ENCODE results near the gene TRAPPC1. TPM values are rescaled to one million over a fixed set of nuclear protein-coding genes. Genes with fewer than 3 reads are reported as not detected.

Gene TRAPPC1
- total RNA-seq, 1 experiment from 2014 or later, result 224 TPM

DNA sequence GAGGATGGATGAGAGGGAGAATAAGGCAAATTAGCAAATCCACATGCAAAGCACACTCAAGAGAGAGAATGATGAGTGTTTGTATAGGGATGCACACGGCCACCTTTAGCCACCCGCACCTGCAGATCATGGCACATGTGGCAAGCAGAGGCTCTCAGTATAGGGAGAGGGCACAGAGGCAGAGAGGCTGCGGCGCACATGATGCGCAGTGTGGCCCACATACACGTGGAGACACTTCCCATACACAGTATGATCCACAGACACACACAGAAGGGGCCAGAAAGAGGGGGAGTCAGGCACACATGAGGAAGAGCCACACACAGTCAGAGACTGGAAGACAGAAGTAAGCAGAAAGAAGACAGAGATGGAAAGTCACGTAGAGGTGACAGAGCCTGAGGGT, 49.7 kb downstream of the TRAPPC1 start:
- H3K27me3 ChIP-seq (ENCODE audit: insufficient read depth, low read depth), result no peaks in the 10 kb centered on the region
- no peak for DNase-seq
- H3K36me3 ChIP-seq (ENCODE audit: low read depth), result no peaks in the 10 kb centered on the region
- no peak overlapping the region for H3K4me2 ChIP-seq
- H3K4me1 ChIP-seq (replicated peaks; ENCODE audit: insufficient read depth), result peaks cover 10% of the 10 kb centered on the region; the same call in 1 of the 2 replicates
- H3K9me2 ChIP-seq (ENCODE audit: insufficient read depth), result no peaks in the 10 kb centered on the region
- TF ChIP-seq, protein P1, sequence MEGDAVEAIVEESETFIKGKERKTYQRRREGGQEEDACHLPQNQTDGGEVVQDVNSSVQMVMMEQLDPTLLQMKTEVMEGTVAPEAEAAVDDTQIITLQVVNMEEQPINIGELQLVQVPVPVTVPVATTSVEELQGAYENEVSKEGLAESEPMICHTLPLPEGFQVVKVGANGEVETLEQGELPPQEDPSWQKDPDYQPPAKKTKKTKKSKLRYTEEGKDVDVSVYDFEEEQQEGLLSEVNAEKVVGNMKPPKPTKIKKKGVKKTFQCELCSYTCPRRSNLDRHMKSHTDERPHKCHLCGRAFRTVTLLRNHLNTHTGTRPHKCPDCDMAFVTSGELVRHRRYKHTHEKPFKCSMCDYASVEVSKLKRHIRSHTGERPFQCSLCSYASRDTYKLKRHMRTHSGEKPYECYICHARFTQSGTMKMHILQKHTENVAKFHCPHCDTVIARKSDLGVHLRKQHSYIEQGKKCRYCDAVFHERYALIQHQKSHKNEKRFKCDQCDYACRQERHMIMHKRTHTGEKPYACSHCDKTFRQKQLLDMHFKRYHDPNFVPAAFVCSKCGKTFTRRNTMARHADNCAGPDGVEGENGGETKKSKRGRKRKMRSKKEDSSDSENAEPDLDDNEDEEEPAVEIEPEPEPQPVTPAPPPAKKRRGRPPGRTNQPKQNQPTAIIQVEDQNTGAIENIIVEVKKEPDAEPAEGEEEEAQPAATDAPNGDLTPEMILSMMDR (conservative IDR thresholded peaks at IDR 0.05), result no peak
- no peak for TF ChIP-seq EZH2 (IDR thresholded peaks at IDR 0.05; ENCODE audit: low read depth)
- no TSS peak for BruUV-seq (replicated peaks)
- no peak overlapping the region for H3K4me3 ChIP-seq
- POLR2A ChIA-PET (ENCODE audit: unreplicated experiment), result no interaction called here
- intact Hi-C loops (cut with micrococcal nuclease; ENCODE audit: unreplicated experiment), result loop anchor here (10.0 kb wide), 1 partner anchor 297 kb away; the partner anchor contains the start of gene MPDU1
- peaks cover 12% of the 10 kb centered on the region for H3K79me2 ChIP-seq (ENCODE audit: low read depth)
- peaks cover 10% of the 10 kb centered on the region; the same call in 1 of the 2 replicates for H3F3A ChIP-seq (ENCODE audit: insufficient read depth, low read depth)
- CTCF ChIA-PET, result no interaction called here
- H2AFZ ChIP-seq, result no peak overlapping the region
- H3K9me3 ChIP-seq (ENCODE audit: insufficient read depth, low read depth), result no peaks in the 10 kb centered on the region
- H4K20me1 ChIP-seq (ENCODE audit: insufficient read depth), result no peaks in the 10 kb centered on the region
- no peak overlapping the region for H3K27ac ChIP-seq

DNA sequence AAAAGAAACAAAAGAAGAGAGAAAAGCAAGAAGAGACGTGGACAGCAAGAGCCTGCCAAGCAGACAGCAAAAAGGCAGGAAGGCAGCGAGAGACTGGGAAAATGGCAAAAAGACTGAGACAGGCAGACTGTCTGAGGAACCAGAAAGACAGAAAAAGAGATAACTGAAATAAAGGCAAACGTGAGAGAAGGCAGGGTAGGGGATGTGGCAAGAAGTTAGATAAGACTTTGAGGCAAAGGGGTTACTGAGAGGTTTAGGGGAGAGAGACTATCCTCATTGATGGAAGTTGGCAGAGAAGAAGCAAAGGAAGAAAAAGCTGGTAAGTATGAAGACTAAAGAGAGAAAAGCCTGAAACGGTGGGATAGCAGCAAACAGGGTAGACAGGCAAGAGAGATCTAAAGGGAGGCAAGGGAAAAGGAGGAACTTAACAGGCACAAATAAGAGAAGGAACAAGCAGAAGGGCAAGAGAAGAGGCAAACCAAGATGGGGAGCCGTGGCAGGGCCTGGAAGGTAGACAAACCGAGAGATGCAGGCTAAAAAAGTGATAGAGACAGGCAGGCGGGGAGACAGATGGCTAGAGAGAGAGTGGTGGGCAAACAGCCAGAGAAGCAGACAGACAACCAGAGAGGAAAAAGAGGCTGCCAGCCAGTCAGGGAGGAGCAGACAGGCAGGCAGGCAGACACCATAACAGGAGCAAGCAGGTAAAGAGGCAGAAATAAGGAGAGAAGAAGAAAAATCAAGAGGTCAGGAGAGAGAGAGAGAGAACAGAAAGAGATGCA, 50.3 kb downstream of the TRAPPC1 start:
- H3K9me2 ChIP-seq (ENCODE audit: insufficient read depth), result no peaks in the 10 kb centered on the region
- H3K79me2 ChIP-seq (ENCODE audit: low read depth), result peaks cover 10% of the 10 kb centered on the region
- no TSS peak for BruUV-seq (replicated peaks)
- DNase-seq, result no peak
- H2AFZ ChIP-seq, result no peak overlapping the region
- H3K4me1 ChIP-seq (replicated peaks; ENCODE audit: insufficient read depth), result peaks cover 10% of the 10 kb centered on the region; the same call in 1 of the 2 replicates
- TF ChIP-seq, protein P1 (conservative IDR thresholded peaks at IDR 0.05), result no peak
- no peak for TF ChIP-seq EZH2 (IDR thresholded peaks at IDR 0.05; ENCODE audit: low read depth)
- POLR2A ChIA-PET (ENCODE audit: unreplicated experiment), result no interaction called here
- H3K4me2 ChIP-seq, result no peak overlapping the region
- intact Hi-C loops (cut with micrococcal nuclease; ENCODE audit: unreplicated experiment), result loop anchor here (10.0 kb wide), 1 partner anchor 297 kb away; the partner anchor contains the start of gene MPDU1
- H3K27ac ChIP-seq, result no peak overlapping the region
- no peaks in the 10 kb centered on the region for H4K20me1 ChIP-seq (ENCODE audit: insufficient read depth)
- no peak overlapping the region for H3K4me3 ChIP-seq
- no peaks in the 10 kb centered on the region for H3K36me3 ChIP-seq (ENCODE audit: low read depth)
- H3K27me3 ChIP-seq (ENCODE audit: insufficient read depth, low read depth), result no peaks in the 10 kb centered on the region
- no peaks in the 10 kb centered on the region for H3K9me3 ChIP-seq (ENCODE audit: insufficient read depth, low read depth)
- H3F3A ChIP-seq (ENCODE audit: insufficient read depth, low read depth), result peaks cover 5% of the 10 kb centered on the region; the same call in 1 of the 2 replicates
- CTCF ChIA-PET, result no interaction called here

Other genes starting within 250 kb of the TRAPPC1 start
- gene TP53, start 244.5 kb downstream of the TRAPPC1 start, total RNA-seq (2021), result 307 and 340 TPM in 2 replicates
- 31.9 and 37.2 TPM in 2 replicates for gene WRAP53, start 243.5 kb downstream of the TRAPPC1 start, total RNA-seq (2021)
- 1.5 and 1.6 TPM in 2 replicates for gene EFNB3, start 226.7 kb downstream of the TRAPPC1 start, total RNA-seq (2021)
- gene DNAH2, start 214.2 kb downstream of the TRAPPC1 start, total RNA-seq (2021), result 10.6 and 11.6 TPM in 2 replicates
- 41.3 and 41.8 TPM in 2 replicates for gene KDM6B, start 97.7 kb downstream of the TRAPPC1 start, total RNA-seq (2021)
- gene TMEM88, start 76.9 kb downstream of the TRAPPC1 start, total RNA-seq (2021), result 3.1 and 3.4 TPM in 2 replicates
- 159 and 176 TPM in 2 replicates for gene NAA38, start 74.4 kb downstream of the TRAPPC1 start, total RNA-seq (2021)
- 14.3 and 22.0 TPM in 2 replicates for gene CYB5D1, start 73.9 kb downstream of the TRAPPC1 start, total RNA-seq (2021)
- gene CHD3, start 43.2 kb downstream of the TRAPPC1 start, total RNA-seq (2021), result 197 and 219 TPM in 2 replicates
- gene RNF227, start 15.7 kb downstream of the TRAPPC1 start, total RNA-seq (2021), result 3.1 and 4.2 TPM in 2 replicates
- 9.5 and 13.8 TPM in 2 replicates for gene KCNAB3, start 2.1 kb downstream of the TRAPPC1 start, total RNA-seq (2021)
- 62.3 and 65.1 TPM in 2 replicates for gene CNTROB, start 260 bp upstream of the TRAPPC1 start, total RNA-seq (2021)
- 0.79 TPM in 1 of 2 replicates, not detected in the other for gene GUCY2D, start 70.7 kb upstream of the TRAPPC1 start, total RNA-seq (2021)
- gene ALOX15B, start 107.1 kb upstream of the TRAPPC1 start, total RNA-seq (2021), result not detected in 2 replicates
- not detected in 2 replicates for gene ALOX12B, start 155.8 kb upstream of the TRAPPC1 start, total RNA-seq (2021)
- gene ALOXE3, start 186.6 kb upstream of the TRAPPC1 start, total RNA-seq (2021), result 0.70 and 1.4 TPM in 2 replicates
- gene HES7, start 192.2 kb upstream of the TRAPPC1 start, total RNA-seq (2021), result 2.6 and 9.0 TPM in 2 replicates
- 60.2 and 78.7 TPM in 2 replicates for gene PER1, start 220.5 kb upstream of the TRAPPC1 start, total RNA-seq (2021)
- 29.3 and 35.1 TPM in 2 replicates for gene VAMP2, start 231.0 kb upstream of the TRAPPC1 start, total RNA-seq (2021)
- 58.5 and 59.1 TPM in 2 replicates for gene TMEM107, start 244.4 kb upstream of the TRAPPC1 start, total RNA-seq (2021)